OCI-LY3 (cell line): ENCODE data around the gene PIGA.

Source experiments
- H2AFZ ChIP-seq: fragments of 200-600, 300-600 bp; shearing (Covaris generic); 2 replicates; pipeline ENCODE4 v1.6.0; 2014; ENCODE audit warnings: antibody characterized with exemption, low read depth, low read length
- H3K27ac ChIP-seq: fragments of 200-600, 300-600 bp; sonication (generic); 2 replicates; pipeline ENCODE4 v1.5.1; 2014; ENCODE audit warnings: mild to moderate bottlenecking, low read length, moderate library complexity, mixed read lengths
- H3K27me3 ChIP-seq: fragments of 200-600, 300-600 bp; sonication (generic); 2 replicates; pipeline ENCODE4 v1.6.1; 2014; ENCODE audit warnings: low read depth, low read length, mixed read lengths
- H3K36me3 ChIP-seq: fragments of 200-600, 300-600 bp; sonication (generic); replicated peaks from 2 replicates; pipeline ENCODE3; 2014; ENCODE audit warnings: low read depth, low read length, mixed read lengths
- H3K4me1 ChIP-seq: fragments of 300-600, 200-600 bp; sonication (generic); 2 replicates; pipeline ENCODE4 v1.6.1; 2014; ENCODE audit warnings: low read length, mixed read lengths
- H3K4me2 ChIP-seq: fragments of 200-600, 300-600 bp; sonication (generic); 2 replicates; pipeline ENCODE4 v1.6.1; 2014; ENCODE audit warnings: low read length, mixed read lengths
- H3K4me3 ChIP-seq: fragments of 300-600, 200-600 bp; sonication (generic); 2 replicates; pipeline ENCODE4 v1.5.1; 2014; ENCODE audit warnings: antibody characterized with exemption, mild to moderate bottlenecking, low read length, moderate library complexity
- H3K79me2 ChIP-seq: fragments of 300-600, 200-600 bp; shearing (Covaris generic); 2 replicates; pipeline ENCODE4 v1.6.1; 2014; ENCODE audit warnings: mild to moderate bottlenecking, low read length, mixed read lengths
- H3K9ac ChIP-seq: fragments of 300-600, 200-600 bp; shearing (Covaris generic); 2 replicates; pipeline ENCODE4 v1.6.0; 2014; ENCODE audit warnings: mild to moderate bottlenecking, low read length, moderate library complexity
- H3K9me3 ChIP-seq: fragments of 200-600, 300-600 bp; shearing (Covaris generic); 2 replicates; pipeline ENCODE4 v1.6.1; 2014; ENCODE audit warnings: low read length, mixed read lengths; ENCODE audit not compliant: insufficient read depth
- H4K20me1 ChIP-seq: fragments of 200-600, 300-600 bp; sonication (generic); 2 replicates; pipeline ENCODE4 v1.6.1; 2016; ENCODE audit warnings: low read length, mixed read lengths; ENCODE audit not compliant: insufficient read depth
- EZH2phosphoT487 ChIP-seq: fragments of 200-600 bp; shearing (Covaris generic); IDR thresholded peaks from 2 replicates; pipeline ENCODE4 v1.6.1; 2018; ENCODE audit warnings: antibody characterized with exemption, mixed run types, low read depth
- TF ChIP-seq, protein P1 (sequence below): fragments of 200-600, 300-600 bp; sonication (generic); IDR thresholded peaks from 2 replicates; pipeline ENCODE4 v1.5.1; 2014; ENCODE audit warnings: antibody characterized with exemption, low read length, low read depth

PIGA gene

DNA sequence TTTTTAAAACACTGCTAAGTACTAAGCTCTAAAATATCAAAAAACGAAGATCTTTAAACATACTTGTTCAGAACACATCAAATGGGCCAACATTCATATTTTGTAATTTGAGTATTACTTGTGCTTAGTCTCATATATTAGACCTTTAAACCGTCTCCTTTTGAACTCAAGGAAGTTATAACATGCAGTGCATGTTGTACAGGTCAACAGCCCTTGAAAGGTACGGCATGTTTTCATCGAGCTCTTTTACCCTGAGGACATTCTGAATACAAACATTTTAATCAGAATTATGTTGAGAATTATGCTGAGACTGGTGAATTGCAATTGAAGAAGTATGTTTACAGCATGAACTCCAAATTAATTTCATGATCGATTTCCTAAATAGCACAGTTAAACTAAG is 12.9 kb downstream of the PIGA start:
- Histone ChIP-seq H3K4me3 (no peak overlapping the region), H4K20me1 (no peaks in the 10 kb centered on the region), H3K4me1 (no peaks in the 10 kb centered on the region), H3K9me3 (no peaks in the 10 kb centered on the region), H3K36me3 (peaks cover 23% of the 10 kb centered on the region), H3K9ac (no peak overlapping the region), H2AFZ (no peak overlapping the region), H3K79me2 (no peaks in the 10 kb centered on the region), H3K27ac (no peak overlapping the region), H3K27me3 (no peaks in the 10 kb centered on the region), H3K4me2 (no peak overlapping the region)
- no peak for TF ChIP-seq EZH2phosphoT487

DNA sequence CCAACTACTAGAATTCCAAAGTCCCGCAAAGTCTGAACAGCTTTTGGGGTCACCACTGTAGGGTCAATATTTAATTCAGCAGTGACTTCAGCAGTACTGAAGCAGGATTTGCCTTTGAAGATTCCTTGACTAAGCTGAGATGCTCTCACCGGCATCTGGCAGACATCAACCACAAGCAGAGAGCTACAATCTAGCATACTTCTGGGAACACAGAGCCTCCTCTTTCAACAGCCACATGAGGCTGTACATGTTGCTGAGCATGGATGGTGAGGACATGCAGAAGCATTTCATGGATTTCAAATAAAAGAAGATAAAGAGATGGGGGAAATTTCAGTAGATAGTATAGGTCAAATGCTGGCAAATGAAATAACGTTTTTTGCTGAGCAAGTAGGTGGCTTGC is 13.3 kb downstream of the PIGA start:
- Histone ChIP-seq H3K9me3 (no peaks in the 10 kb centered on the region), H3K4me1 (no peaks in the 10 kb centered on the region), H3K27me3 (no peaks in the 10 kb centered on the region), H2AFZ (no peak overlapping the region), H4K20me1 (no peaks in the 10 kb centered on the region), H3K79me2 (no peaks in the 10 kb centered on the region), H3K27ac (no peak overlapping the region), H3K4me2 (no peak overlapping the region), H3K4me3 (no peak overlapping the region), H3K9ac (no peak overlapping the region), H3K36me3 (peaks cover 23% of the 10 kb centered on the region)
- no peak for TF ChIP-seq EZH2phosphoT487
- TF ChIP-seq, protein P1, sequence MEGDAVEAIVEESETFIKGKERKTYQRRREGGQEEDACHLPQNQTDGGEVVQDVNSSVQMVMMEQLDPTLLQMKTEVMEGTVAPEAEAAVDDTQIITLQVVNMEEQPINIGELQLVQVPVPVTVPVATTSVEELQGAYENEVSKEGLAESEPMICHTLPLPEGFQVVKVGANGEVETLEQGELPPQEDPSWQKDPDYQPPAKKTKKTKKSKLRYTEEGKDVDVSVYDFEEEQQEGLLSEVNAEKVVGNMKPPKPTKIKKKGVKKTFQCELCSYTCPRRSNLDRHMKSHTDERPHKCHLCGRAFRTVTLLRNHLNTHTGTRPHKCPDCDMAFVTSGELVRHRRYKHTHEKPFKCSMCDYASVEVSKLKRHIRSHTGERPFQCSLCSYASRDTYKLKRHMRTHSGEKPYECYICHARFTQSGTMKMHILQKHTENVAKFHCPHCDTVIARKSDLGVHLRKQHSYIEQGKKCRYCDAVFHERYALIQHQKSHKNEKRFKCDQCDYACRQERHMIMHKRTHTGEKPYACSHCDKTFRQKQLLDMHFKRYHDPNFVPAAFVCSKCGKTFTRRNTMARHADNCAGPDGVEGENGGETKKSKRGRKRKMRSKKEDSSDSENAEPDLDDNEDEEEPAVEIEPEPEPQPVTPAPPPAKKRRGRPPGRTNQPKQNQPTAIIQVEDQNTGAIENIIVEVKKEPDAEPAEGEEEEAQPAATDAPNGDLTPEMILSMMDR, result no peak

DNA sequence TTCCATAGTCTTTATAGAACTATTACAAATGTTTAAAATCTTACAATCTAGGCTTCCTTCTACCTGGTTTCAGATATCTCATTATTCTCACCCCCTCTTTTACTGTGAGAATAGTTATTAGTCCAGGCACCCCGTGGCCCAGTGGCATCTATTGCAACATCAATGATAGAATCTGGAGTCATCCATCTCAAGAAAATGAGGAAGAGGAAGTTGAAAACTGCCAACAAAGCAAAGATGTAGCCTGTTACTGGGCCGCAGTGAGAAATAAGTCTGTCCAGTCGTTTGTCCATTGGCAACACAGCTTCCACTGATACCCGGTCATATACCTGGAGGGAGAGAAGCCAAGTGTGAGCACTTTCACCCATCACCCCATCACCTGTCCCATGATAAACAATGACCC is 13.9 kb downstream of the PIGA start:
- Histone ChIP-seq H3K9ac (no peak overlapping the region), H3K27me3 (no peaks in the 10 kb centered on the region), H3K4me3 (no peak overlapping the region), H3K79me2 (no peaks in the 10 kb centered on the region), H3K4me1 (no peaks in the 10 kb centered on the region), H3K36me3 (peaks cover 23% of the 10 kb centered on the region), H3K27ac (no peak overlapping the region), H3K9me3 (no peaks in the 10 kb centered on the region), H3K4me2 (no peak overlapping the region), H2AFZ (no peak overlapping the region), H4K20me1 (no peaks in the 10 kb centered on the region)
- TF ChIP-seq EZH2phosphoT487, result no peak
- TF ChIP-seq, protein P1, result no peak

DNA sequence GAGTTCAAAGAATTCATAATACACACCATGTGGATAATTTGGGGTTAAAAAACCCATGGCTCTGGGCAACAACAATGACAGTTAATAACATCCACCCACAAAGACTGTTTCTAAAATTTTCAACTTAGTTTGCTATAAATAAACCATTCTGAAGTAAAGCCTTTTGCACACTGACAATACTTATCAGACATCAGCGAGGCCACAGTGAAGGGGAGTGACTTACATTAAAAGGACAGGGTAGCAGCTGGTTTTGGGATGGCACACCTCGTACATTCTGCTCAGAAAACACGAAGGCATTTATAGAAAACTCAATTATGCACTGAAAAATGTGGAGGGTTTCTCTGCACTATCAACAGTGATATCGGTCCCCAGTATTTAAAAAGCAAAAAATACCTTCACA is 15.0 kb downstream of the PIGA start:
- H3K9ac ChIP-seq, result no peak overlapping the region
- no peak overlapping the region for H3K27ac ChIP-seq
- peaks cover 23% of the 10 kb centered on the region for H3K36me3 ChIP-seq
- no peak overlapping the region for H2AFZ ChIP-seq
- no peaks in the 10 kb centered on the region for H3K4me1 ChIP-seq
- H3K4me2 ChIP-seq, result no peak overlapping the region
- no peaks in the 10 kb centered on the region for H3K79me2 ChIP-seq
- no peak overlapping the region for H3K4me3 ChIP-seq
- no peaks in the 10 kb centered on the region for H3K27me3 ChIP-seq
- no peak for TF ChIP-seq EZH2phosphoT487
- TF ChIP-seq, protein P1, result no peak
- no peaks in the 10 kb centered on the region for H3K9me3 ChIP-seq
- H4K20me1 ChIP-seq, result no peaks in the 10 kb centered on the region

DNA sequence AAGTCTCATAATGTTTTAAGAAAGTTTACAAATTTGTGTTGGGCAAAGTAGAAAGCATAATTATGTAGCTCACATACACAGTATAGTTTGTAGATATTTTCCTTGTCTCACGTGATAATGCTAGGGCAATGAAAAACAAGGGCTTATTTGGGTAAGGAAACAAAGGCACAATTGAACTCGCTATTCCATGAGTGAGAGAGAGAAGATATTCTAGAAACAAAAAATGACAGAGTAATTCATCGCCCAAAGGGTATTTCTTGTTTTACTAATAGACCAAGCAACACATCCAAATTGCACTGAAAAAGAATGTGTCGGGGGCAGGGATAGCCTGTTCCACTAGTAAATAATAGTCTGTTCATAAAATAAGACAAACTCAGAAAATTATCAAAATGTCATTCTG is 16.2 kb downstream of the PIGA start:
- Histone ChIP-seq H3K9me3 (no peaks in the 10 kb centered on the region), H3K4me3 (no peak overlapping the region), H3K27me3 (no peaks in the 10 kb centered on the region), H4K20me1 (no peaks in the 10 kb centered on the region), H3K79me2 (no peaks in the 10 kb centered on the region), H3K4me1 (no peaks in the 10 kb centered on the region), H3K27ac (no peak overlapping the region), H3K36me3 (peaks cover 14% of the 10 kb centered on the region), H3K9ac (no peak overlapping the region), H3K4me2 (no peak overlapping the region), H2AFZ (no peak overlapping the region)
- TF ChIP-seq EZH2phosphoT487, result no peak
- TF ChIP-seq, protein P1, result no peak
